Small intestine (tissue), 7 donors: ENCODE data around the gene SARNP. TPM values are rescaled to one million over a fixed set of nuclear protein-coding genes. Genes with fewer than 3 reads are reported as not detected.

ENCODE experiments used
- DNase-seq, 2 donors: peaks; one replicate each; pipeline versions ENCODE4 v3.0.0 to v3.0.0-alpha.2; 2013
- FAIRE-seq: peaks from 2 replicates; lab custom pipeline; 2012; peaks lifted over from hg19 to GRCh38; lab: Jason Lieb, UNC
- H3K27ac ChIP-seq, 3 donors: one replicate each; pipeline ENCODE4 v1.5.1; 2013; ENCODE audit warnings: low read length in 2 of 3, mild to moderate bottlenecking in 2 of 3, control low read depth in 1 of 3, inconsistent platforms in 1 of 3, low read depth in 1 of 3, moderate library complexity in 1 of 3
- H3K27me3 ChIP-seq, 3 donors: one replicate each; pipeline ENCODE4 v1.6.1; 2013; ENCODE audit warnings: low read length in 3 of 3, inconsistent platforms in 1 of 3; ENCODE audit not compliant: control insufficient read depth in 3 of 3, insufficient read depth in 3 of 3
- H3K36me3 ChIP-seq, 3 donors: one replicate each; pipeline ENCODE4 v1.6.1; 2013; ENCODE audit warnings: low read length in 3 of 3, inconsistent platforms in 1 of 3, low read depth in 1 of 3, mild to moderate bottlenecking in 1 of 3, moderate library complexity in 1 of 3; ENCODE audit not compliant: control insufficient read depth in 3 of 3, insufficient read depth in 2 of 3
- H3K4me1 ChIP-seq, 3 donors: one replicate each; pipeline ENCODE4 v1.6.1; 2013; ENCODE audit warnings: low read length in 2 of 3, inconsistent platforms in 1 of 3, low read depth in 1 of 3, mild to moderate bottlenecking in 1 of 3, moderate library complexity in 1 of 3; ENCODE audit not compliant: control insufficient read depth in 3 of 3, insufficient read depth in 2 of 3
- H3K4me3 ChIP-seq, 3 donors: one replicate each; pipeline ENCODE4 v1.5.1; 2013; ENCODE audit warnings: low read length in 3 of 3, control low read depth in 1 of 3, inconsistent platforms in 1 of 3, low read depth in 1 of 3, mild to moderate bottlenecking in 1 of 3, moderate library complexity in 1 of 3
- H3K9me3 ChIP-seq, 2 donors: one replicate each; pipeline ENCODE4 v1.6.1; 2013; ENCODE audit warnings: low read depth in 1 of 2, low read length in 1 of 2; ENCODE audit not compliant: control insufficient read depth in 2 of 2, insufficient read depth in 1 of 2
- WGBS, 3 donors: extraction: QIAGEN DNeasy Blood & Tissue Kit; methylation state at CpG; one replicate each; pipeline ENCODE4 v1.1.7; 2013; 5-methylcytosine and 5-hydroxymethylcytosine counted together
- polyA plus RNA-seq, 4 donors: library from polyadenylated mRNA; stranded (reverse) in 3 of 4; unstranded in 1 of 4; fragments of 200-250 nt in 3 of 4; fragments of 120-200 nt in 1 of 4; gene quantifications; one replicate each; pipeline versions ENCODE4 v1.2.1 to v1.2.3, GENCODE V29; 2013
- donor health status: healthy with polysubstance abuse.
- donor health status: control.
- donor health status: control.
- donor health status: Bipolar disorder and iron deficiency.
- donor health status: healthy.

SARNP gene
- polyA plus RNA-seq, 4 donors, result 62.8 to 89.8 (median 75.3) TPM

DNA sequence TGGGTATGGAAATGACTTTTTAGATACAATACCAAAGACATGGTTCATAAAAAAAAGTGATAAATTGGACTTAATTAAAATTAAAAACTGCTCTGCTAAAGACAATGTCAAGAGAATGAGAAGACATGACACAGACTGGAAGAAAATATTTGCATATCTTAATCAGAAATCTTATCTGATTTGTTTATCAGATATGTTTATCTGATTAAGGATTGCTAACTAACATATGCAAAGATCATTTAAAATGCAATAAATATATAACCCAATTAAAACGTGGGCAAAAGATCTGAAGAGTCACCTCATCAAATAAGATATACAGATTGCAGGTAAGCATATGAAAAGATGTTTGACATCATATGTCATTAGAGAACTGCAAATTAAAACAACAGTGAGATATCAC, 35.2 kb upstream of the SARNP start:
- H3K27me3 ChIP-seq, result peaks cover 0 to 3% (median 0%) of the 10 kb centered on the region in 3 donors
- no peaks in the 10 kb centered on the region for H3K9me3 ChIP-seq
- peaks cover 0 to 2% (median 0%) of the 10 kb centered on the region in 3 donors for H3K4me1 ChIP-seq
- WGBS, 3 donors, result 6 to 25% (median 15%) methylated on average over 1 of the region's 1 CpG
- no peaks in the 10 kb centered on the region for H3K36me3 ChIP-seq
- no peak overlapping the region for H3K4me3 ChIP-seq
- DNase-seq (no peak), FAIRE-seq (no peak)
- no peak overlapping the region for H3K27ac ChIP-seq

DNA sequence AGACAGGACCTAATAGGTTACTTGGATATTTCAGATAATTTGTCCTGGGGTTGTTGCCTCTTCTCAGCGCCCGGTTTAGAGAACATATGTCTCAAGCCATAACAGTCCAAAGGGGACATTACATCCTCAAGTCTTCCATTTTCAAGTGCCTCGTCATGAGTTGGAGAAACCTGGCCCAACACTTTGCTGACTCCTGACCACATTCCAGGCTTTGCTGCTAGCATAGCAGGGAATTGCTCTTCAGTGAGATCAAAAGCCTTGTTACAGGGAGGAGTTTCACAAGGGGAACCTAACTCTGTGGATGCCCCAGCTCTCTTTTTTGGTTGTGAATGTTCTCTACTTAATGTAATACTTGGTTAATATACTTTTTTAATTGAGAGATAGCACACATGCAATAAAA, 33.4 kb upstream of the SARNP start:
- 78 to 92% (median 90%) methylated on average over 3 of the region's 3 CpGs for WGBS, 3 donors

DNA sequence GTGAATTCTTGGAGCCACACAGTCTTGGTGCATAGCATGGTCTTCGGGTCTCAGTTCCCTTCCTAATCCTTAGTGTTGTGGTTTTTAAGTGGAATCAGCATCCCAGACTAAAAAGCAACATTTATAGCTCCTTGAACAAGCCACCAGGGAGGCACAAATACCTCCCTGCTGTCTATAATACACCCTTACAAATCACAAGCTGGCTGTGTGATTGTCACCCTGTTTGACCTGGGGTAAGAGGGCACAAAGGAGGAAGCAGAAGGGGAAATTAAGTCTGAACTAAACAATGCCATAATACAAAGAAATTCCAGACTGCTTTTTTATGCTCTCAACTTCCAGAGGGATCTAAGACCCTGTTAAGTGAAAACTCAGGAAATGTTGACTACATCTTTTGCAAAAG, 32.9 kb upstream of the SARNP start:
- H3K4me3 ChIP-seq, result no peak overlapping the region
- FAIRE-seq (no peak), DNase-seq (no peak)
- H3K27me3 ChIP-seq, result peaks cover 0 to 3% (median 0%) of the 10 kb centered on the region in 3 donors
- H3K36me3 ChIP-seq, result no peaks in the 10 kb centered on the region
- peaks cover 0 to 5% (median 0%) of the 10 kb centered on the region in 3 donors for H3K4me1 ChIP-seq
- WGBS, 3 donors, result 42 to 58% (median 55%) methylated on average over 1 of the region's 1 CpG
- no peak overlapping the region for H3K27ac ChIP-seq
- H3K9me3 ChIP-seq, result no peaks in the 10 kb centered on the region

More for the DNA sequence above, 33.4 kb upstream of the SARNP start:
- H3K9me3 ChIP-seq, result no peaks in the 10 kb centered on the region
- DNase-seq (no peak), FAIRE-seq (no peak)
- peaks cover 0 to 3% (median 0%) of the 10 kb centered on the region in 3 donors for H3K27me3 ChIP-seq
- no peak overlapping the region for H3K4me3 ChIP-seq
- no peak overlapping the region for H3K27ac ChIP-seq
- peaks cover 0 to 5% (median 0%) of the 10 kb centered on the region in 3 donors for H3K4me1 ChIP-seq
- H3K36me3 ChIP-seq, result no peaks in the 10 kb centered on the region

DNA sequence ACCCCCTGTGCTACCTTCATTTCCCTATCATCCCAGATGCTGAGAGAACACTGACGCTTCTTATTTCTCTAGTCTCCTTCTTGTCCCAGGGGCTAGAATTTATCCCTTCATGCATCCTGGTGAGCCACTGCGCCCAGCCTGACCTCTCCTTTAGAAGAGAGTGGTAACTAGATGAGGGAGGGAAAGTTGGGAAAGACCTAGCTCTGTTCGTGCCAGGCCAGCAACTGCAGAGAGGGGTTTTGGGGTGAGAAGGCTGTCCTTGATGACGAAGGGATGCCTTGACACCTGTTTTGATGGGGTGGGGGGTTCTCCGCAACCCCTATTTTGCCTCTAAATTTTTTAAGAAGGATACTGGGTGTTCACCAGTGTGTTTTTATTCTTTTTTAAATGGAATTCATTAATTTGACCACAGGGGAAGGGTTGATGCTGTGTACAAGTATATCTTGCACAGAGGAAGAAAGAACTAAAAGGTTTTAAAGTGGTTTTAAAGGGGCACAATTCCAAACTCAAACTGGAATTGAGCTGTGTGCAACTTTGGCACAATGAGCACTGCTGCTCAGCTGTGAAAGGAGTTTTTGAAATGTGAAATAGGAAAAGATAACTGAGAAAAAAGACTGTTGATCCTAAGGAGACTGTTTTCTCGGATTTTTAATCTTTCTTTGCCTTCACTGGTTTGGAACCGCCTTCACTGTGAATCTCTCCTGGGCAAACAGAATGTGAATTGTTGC, 32.3 kb upstream of the SARNP start:
- Histone ChIP-seq H3K4me1 (peaks cover 0 to 5% (median 0%) of the 10 kb centered on the region in 3 donors), H3K9me3 (no peaks in the 10 kb centered on the region), H3K4me3 (no peak overlapping the region), H3K36me3 (no peaks in the 10 kb centered on the region), H3K27me3 (peaks cover 0 to 3% (median 0%) of the 10 kb centered on the region in 3 donors), H3K27ac (no peak overlapping the region)
- 82 to 85% (median 85%) methylated on average over 7 of the region's 7 CpGs for WGBS, 3 donors
- DNase-seq (no peak), FAIRE-seq (no peak)

- 38 to 58% (median 56%) methylated on average over 6 of the region's 6 CpGs for WGBS, 3 donors
- FAIRE-seq (no peak), DNase-seq (peak in 1 of 2 donors; percentile 51)
Observed at GRCh38 chr12:55847603-55848291, 30.2 kb upstream of the SARNP start.

DNA sequence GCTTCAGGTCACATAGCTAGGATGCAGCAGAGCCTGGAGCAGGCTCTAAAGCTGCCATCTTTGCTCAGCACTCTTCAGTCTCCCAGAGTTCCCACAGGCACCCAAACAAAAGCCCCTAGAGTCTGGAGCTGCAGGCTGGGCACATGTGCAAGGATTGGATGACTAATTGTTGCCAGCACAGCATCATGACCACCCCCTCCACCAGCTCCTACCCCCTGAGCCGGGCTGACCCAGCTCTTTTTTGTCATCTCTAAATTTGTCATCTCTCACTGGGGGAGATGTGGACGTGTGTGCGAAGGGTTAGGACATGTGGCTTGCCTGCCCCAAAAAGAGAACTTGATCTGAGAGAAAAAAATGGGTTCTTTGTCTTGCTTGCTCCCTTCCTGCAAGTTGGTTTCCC, 29.5 kb upstream of the SARNP start:
- H3K4me3 ChIP-seq, result no peak overlapping the region
- H3K36me3 ChIP-seq, result no peaks in the 10 kb centered on the region
- DNase-seq (no peak), FAIRE-seq (no peak)
- peak overlapping the region in 1 of 3 donors; percentile 90 for H3K27ac ChIP-seq
- no peaks in the 10 kb centered on the region for H3K9me3 ChIP-seq
- peaks cover 0 to 5% (median 0%) of the 10 kb centered on the region in 3 donors for H3K4me1 ChIP-seq
- WGBS, 3 donors, result 58 to 76% (median 62%) methylated on average over 3 of the region's 3 CpGs
- peaks cover 0 to 6% (median 0%) of the 10 kb centered on the region in 3 donors for H3K27me3 ChIP-seq

More at GRCh38 chr12:55847603-55848291, 30.2 kb upstream of the SARNP start:
- no peaks in the 10 kb centered on the region for H3K36me3 ChIP-seq
- H3K27ac ChIP-seq, result peak overlapping the region; percentile 24 to 90 (median 61)
- peaks cover 0 to 5% (median 0%) of the 10 kb centered on the region in 3 donors for H3K4me1 ChIP-seq
- no peak overlapping the region for H3K4me3 ChIP-seq
- H3K27me3 ChIP-seq, result peaks cover 0 to 6% (median 0%) of the 10 kb centered on the region in 3 donors
- no peaks in the 10 kb centered on the region for H3K9me3 ChIP-seq

GRCh38 chr12:55845785-55846496, 28.4 kb upstream of the SARNP start:
- Histone ChIP-seq H3K4me3 (no peak overlapping the region), H3K9me3 (no peaks in the 10 kb centered on the region), H3K4me1 (peaks cover 0 to 7% (median 0%) of the 10 kb centered on the region in 3 donors), H3K27ac (no peak overlapping the region), H3K36me3 (no peaks in the 10 kb centered on the region), H3K27me3 (peaks cover 0 to 6% (median 0%) of the 10 kb centered on the region in 3 donors)
- DNase-seq (no peak), FAIRE-seq (no peak)
- WGBS, 3 donors, result 79 to 86% (median 83%) methylated on average over 7 of the region's 7 CpGs

- DNase-seq (no peak), FAIRE-seq (no peak)
- peak overlapping the region in 1 of 3 donors; percentile 45 for H3K27ac ChIP-seq
- H3K9me3 ChIP-seq, result no peaks in the 10 kb centered on the region
- H3K4me3 ChIP-seq, result no peak overlapping the region
- H3K36me3 ChIP-seq, result no peaks in the 10 kb centered on the region
- H3K27me3 ChIP-seq, result peaks cover 0 to 6% (median 0%) of the 10 kb centered on the region in 3 donors
- peaks cover 0 to 7% (median 0%) of the 10 kb centered on the region in 3 donors for H3K4me1 ChIP-seq
- 81 to 87% (median 84%) methylated on average over 5 of the region's 5 CpGs for WGBS, 3 donors
Observed at GRCh38 chr12:55845361-55845760, 27.8 kb upstream of the SARNP start.
